H1 (cell line): Measurements from ENCODE around the gene DACT3. TPM values are rescaled to one million over a fixed set of nuclear protein-coding genes. Genes with fewer than 3 reads are reported as not detected.

ENCODE experiments used
- KDM4A ChIP-seq: IDR thresholded peaks from one replicate; pipeline ENCODE4 v1.7.1; 2012; ENCODE audit warnings: low read depth, mild to moderate bottlenecking, moderate library complexity, low read length, inconsistent platforms; ENCODE audit not compliant: severe bottlenecking
- SIX5 ChIP-seq: IDR thresholded peaks from 2 replicates; pipeline ENCODE4 v1.6.1; 2011; ENCODE audit warnings: mild to moderate bottlenecking, low read depth, low read length
- polyA plus RNA-seq, 7 experiments: library from polyadenylated mRNA; depleted of rRNA in 3 of 7; stranded (reverse) in 5 of 7; unstranded in 2 of 7; fragments of >200 nt in 5 of 7; fragments of 200-250 nt in 2 of 7; gene quantifications; 1 replicate in 5 of 7; 2 replicates in 1 of 7; 4 replicates in 1 of 7; pipeline versions ENCODE4 v1.2.1 to v1.2.3, GENCODE V29; 2011 to 2013; ENCODE audit warnings: missing spikeins in 2 of 7, mixed read lengths in 2 of 7
- total RNA-seq: library from RNA; stranded (reverse); fragmentation: NEBNext Ultra II Directional; extraction: Animal tissue kit (Norgen Biotek cat#: 25700); gene quantifications from 2 replicates; pipeline ENCODE4 v1.2.1, GENCODE V29; 2021
- TF ChIP-seq, protein P1 (sequence below): fragments of 300-600 bp; sonication (generic); IDR thresholded peaks from 2 replicates; pipeline ENCODE4 v1.7.1; 2012; ENCODE audit warnings: low read length, moderate library complexity, mild to moderate bottlenecking, inconsistent platforms; ENCODE audit not compliant: insufficient replicate concordance
- TF ChIP-seq, protein P2 (sequence below): IDR thresholded peaks from 2 replicates; pipeline ENCODE4 v1.6.1; 2011; ENCODE audit warnings: low read depth, mild to moderate bottlenecking, low read length; ENCODE audit not compliant: insufficient read depth

Gene DACT3
- total and polyA plus RNA-seq, 2 of the 8 experiments (the other 6 are each of a cell fraction or from before 2014, with no cell fraction given) = 1.8 to 2.0 TPM

DNA sequence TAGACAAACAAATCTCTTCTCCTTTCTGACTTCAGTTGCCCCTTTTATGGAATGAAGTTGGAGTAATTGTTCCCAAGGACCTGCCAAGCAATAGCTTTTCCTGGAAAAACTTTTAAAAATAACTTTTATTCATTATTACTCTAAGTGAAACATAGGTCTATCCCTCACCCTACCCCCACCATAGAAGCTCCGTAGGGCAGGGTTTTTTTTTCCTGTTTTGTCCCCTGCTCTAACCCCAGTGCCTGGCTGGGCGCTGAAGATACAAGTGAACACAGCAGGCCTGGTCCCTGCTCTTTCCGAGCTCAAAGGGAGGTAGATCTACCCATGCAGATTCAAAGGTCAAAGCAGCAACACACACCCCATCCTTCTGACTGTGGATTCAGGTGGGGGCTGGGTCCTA, 16.3 kb downstream of the DACT3 start (continued):
- TF ChIP-seq, protein P1, sequence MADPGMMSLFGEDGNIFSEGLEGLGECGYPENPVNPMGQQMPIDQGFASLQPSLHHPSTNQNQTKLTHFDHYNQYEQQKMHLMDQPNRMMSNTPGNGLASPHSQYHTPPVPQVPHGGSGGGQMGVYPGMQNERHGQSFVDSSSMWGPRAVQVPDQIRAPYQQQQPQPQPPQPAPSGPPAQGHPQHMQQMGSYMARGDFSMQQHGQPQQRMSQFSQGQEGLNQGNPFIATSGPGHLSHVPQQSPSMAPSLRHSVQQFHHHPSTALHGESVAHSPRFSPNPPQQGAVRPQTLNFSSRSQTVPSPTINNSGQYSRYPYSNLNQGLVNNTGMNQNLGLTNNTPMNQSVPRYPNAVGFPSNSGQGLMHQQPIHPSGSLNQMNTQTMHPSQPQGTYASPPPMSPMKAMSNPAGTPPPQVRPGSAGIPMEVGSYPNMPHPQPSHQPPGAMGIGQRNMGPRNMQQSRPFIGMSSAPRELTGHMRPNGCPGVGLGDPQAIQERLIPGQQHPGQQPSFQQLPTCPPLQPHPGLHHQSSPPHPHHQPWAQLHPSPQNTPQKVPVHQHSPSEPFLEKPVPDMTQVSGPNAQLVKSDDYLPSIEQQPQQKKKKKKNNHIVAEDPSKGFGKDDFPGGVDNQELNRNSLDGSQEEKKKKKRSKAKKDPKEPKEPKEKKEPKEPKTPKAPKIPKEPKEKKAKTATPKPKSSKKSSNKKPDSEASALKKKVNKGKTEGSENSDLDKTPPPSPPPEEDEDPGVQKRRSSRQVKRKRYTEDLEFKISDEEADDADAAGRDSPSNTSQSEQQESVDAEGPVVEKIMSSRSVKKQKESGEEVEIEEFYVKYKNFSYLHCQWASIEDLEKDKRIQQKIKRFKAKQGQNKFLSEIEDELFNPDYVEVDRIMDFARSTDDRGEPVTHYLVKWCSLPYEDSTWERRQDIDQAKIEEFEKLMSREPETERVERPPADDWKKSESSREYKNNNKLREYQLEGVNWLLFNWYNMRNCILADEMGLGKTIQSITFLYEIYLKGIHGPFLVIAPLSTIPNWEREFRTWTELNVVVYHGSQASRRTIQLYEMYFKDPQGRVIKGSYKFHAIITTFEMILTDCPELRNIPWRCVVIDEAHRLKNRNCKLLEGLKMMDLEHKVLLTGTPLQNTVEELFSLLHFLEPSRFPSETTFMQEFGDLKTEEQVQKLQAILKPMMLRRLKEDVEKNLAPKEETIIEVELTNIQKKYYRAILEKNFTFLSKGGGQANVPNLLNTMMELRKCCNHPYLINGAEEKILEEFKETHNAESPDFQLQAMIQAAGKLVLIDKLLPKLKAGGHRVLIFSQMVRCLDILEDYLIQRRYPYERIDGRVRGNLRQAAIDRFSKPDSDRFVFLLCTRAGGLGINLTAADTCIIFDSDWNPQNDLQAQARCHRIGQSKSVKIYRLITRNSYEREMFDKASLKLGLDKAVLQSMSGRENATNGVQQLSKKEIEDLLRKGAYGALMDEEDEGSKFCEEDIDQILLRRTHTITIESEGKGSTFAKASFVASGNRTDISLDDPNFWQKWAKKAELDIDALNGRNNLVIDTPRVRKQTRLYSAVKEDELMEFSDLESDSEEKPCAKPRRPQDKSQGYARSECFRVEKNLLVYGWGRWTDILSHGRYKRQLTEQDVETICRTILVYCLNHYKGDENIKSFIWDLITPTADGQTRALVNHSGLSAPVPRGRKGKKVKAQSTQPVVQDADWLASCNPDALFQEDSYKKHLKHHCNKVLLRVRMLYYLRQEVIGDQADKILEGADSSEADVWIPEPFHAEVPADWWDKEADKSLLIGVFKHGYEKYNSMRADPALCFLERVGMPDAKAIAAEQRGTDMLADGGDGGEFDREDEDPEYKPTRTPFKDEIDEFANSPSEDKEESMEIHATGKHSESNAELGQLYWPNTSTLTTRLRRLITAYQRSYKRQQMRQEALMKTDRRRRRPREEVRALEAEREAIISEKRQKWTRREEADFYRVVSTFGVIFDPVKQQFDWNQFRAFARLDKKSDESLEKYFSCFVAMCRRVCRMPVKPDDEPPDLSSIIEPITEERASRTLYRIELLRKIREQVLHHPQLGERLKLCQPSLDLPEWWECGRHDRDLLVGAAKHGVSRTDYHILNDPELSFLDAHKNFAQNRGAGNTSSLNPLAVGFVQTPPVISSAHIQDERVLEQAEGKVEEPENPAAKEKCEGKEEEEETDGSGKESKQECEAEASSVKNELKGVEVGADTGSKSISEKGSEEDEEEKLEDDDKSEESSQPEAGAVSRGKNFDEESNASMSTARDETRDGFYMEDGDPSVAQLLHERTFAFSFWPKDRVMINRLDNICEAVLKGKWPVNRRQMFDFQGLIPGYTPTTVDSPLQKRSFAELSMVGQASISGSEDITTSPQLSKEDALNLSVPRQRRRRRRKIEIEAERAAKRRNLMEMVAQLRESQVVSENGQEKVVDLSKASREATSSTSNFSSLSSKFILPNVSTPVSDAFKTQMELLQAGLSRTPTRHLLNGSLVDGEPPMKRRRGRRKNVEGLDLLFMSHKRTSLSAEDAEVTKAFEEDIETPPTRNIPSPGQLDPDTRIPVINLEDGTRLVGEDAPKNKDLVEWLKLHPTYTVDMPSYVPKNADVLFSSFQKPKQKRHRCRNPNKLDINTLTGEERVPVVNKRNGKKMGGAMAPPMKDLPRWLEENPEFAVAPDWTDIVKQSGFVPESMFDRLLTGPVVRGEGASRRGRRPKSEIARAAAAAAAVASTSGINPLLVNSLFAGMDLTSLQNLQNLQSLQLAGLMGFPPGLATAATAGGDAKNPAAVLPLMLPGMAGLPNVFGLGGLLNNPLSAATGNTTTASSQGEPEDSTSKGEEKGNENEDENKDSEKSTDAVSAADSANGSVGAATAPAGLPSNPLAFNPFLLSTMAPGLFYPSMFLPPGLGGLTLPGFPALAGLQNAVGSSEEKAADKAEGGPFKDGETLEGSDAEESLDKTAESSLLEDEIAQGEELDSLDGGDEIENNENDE = no peak
- TF ChIP-seq, protein P2, sequence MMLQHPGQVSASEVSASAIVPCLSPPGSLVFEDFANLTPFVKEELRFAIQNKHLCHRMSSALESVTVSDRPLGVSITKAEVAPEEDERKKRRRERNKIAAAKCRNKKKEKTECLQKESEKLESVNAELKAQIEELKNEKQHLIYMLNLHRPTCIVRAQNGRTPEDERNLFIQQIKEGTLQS = no peak
- no peak for TF ChIP-seq KDM4A
- TF ChIP-seq SIX5 = no peak
- TF ChIP-seq, all 59 proteins: peak for 0
